HCT116 (cell line): Measurements from ENCODE around the gene MICOS13.

Source experiments
- EZH2phosphoT487 ChIP-seq: fragments of 200-600 bp; IDR thresholded peaks from 2 replicates; pipeline ENCODE4 v1.6.1; 2018; ENCODE audit warnings: antibody characterized with exemption, borderline replicate concordance
- SP1 ChIP-seq: IDR thresholded peaks from 2 replicates; pipeline ENCODE4 v1.6.1; 2012; ENCODE audit warnings: low read depth
- TF ChIP-seq, protein P1 (sequence below): IDR thresholded peaks from 2 replicates; pipeline ENCODE4 v1.6.1; 2012
- TF ChIP-seq, protein P2 (sequence below), 3 experiments: fragments of 200-600 bp in 1 of 3; sonication (generic) in 1 of 3; IDR thresholded peaks in 2 of 3; conservative IDR thresholded peaks in 1 of 3; 2 replicates each; pipeline ENCODE4 v1.5.1; 2012 to 2017; ENCODE audit warnings: low read depth in 2 of 3, low read length in 2 of 3, antibody characterized with exemption in 1 of 3, borderline replicate concordance in 1 of 3, control low read depth in 1 of 3, mild to moderate bottlenecking in 1 of 3, mixed read lengths in 1 of 3, mixed run types in 1 of 3, moderate library complexity in 1 of 3; ENCODE audit not compliant: insufficient read depth in 1 of 3

DNA sequence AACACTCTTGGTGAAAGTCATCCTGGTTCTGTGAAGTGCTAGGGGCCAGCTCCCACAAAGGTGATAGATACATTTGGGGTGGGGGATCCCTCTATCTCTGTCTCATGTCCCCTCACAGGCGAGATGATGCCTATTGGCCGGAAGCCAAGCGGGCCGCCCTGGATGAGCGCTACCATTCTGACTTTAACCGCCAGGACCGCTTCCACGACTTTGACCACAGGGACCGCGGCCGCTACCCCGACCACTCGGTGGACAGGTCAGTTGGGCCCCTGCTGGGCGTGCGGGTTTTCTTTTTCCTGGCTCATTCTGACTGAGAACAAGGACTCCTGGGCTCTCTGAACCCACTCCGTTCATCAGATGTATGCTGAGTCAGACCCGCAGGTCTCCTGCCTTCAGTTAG lies 16.4 kb downstream of the MICOS13 start:
- TF ChIP-seq, protein P1, sequence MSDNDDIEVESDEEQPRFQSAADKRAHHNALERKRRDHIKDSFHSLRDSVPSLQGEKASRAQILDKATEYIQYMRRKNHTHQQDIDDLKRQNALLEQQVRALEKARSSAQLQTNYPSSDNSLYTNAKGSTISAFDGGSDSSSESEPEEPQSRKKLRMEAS = no peak
- TF ChIP-seq, protein P2, sequence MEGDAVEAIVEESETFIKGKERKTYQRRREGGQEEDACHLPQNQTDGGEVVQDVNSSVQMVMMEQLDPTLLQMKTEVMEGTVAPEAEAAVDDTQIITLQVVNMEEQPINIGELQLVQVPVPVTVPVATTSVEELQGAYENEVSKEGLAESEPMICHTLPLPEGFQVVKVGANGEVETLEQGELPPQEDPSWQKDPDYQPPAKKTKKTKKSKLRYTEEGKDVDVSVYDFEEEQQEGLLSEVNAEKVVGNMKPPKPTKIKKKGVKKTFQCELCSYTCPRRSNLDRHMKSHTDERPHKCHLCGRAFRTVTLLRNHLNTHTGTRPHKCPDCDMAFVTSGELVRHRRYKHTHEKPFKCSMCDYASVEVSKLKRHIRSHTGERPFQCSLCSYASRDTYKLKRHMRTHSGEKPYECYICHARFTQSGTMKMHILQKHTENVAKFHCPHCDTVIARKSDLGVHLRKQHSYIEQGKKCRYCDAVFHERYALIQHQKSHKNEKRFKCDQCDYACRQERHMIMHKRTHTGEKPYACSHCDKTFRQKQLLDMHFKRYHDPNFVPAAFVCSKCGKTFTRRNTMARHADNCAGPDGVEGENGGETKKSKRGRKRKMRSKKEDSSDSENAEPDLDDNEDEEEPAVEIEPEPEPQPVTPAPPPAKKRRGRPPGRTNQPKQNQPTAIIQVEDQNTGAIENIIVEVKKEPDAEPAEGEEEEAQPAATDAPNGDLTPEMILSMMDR (IDR thresholded peaks at IDR 0.05 in 2 of 3, conservative IDR thresholded peaks at IDR 0.05 in 1 of 3; ENCODE audit: borderline replicate concordance in 1 of 3, insufficient read depth in 1 of 3, low read depth in 2 of 3, low read length in 2 of 3) = no peak
- TF ChIP-seq SP1 (no peak), EZH2phosphoT487 (no peak)
